GM23338 (cell line): Measurements from ENCODE around the gene NEK6. TPM values are rescaled to one million over a fixed set of nuclear protein-coding genes. Genes with fewer than 3 reads are reported as not detected.

Experiments used
- ATAC-seq: fragments of 200-7000 bp; cut with Tn5 transposase; 3 replicates; pipeline ENCODE4 v1.9.1; 2020
- DNase-seq: peaks from one replicate; pipeline ENCODE4 v3.0.0-alpha.2; 2015; ENCODE audit warnings: low spot score
- H2AFZ ChIP-seq: fragments of 200-600 bp; sonication (generic); 2 replicates; pipeline ENCODE4 v1.8.0; 2016; ENCODE audit warnings: antibody characterized with exemption, mild to moderate bottlenecking, moderate library complexity
- H3F3A ChIP-seq: fragments of 200-600 bp; sonication (generic); replicated peaks from 2 replicates; pipeline ENCODE4 v1.8.0; 2017; ENCODE audit warnings: antibody characterized with exemption, mixed run types, low read depth
- H3K27ac ChIP-seq: fragments of 200-600 bp; sonication (generic); 2 replicates; pipeline ENCODE4 v1.6.1; 2016; ENCODE audit warnings: low read depth
- H3K27me3 ChIP-seq: fragments of 200-600 bp; sonication (generic); 2 replicates; pipeline ENCODE4 v1.8.0; 2016; ENCODE audit warnings: mild to moderate bottlenecking, mixed run types, moderate library complexity; ENCODE audit not compliant: insufficient read depth
- H3K36me3 ChIP-seq: fragments of 200-600 bp; sonication (generic); 2 replicates; pipeline ENCODE4 v1.8.0; 2016; ENCODE audit warnings: mild to moderate bottlenecking; ENCODE audit not compliant: insufficient read depth
- H3K4me1 ChIP-seq: fragments of 200-600 bp; sonication (generic); 2 replicates; pipeline ENCODE4 v1.8.0; 2016; ENCODE audit warnings: mild to moderate bottlenecking, moderate library complexity; ENCODE audit not compliant: insufficient read depth
- H3K4me2 ChIP-seq: fragments of 200-600 bp; sonication (generic); 2 replicates; pipeline ENCODE4 v1.7.1; 2017; ENCODE audit warnings: mixed run types
- H3K4me3 ChIP-seq: fragments of 200-600 bp; sonication (generic); 2 replicates; pipeline ENCODE4 v1.6.1; 2016; ENCODE audit warnings: mixed run types
- H3K79me2 ChIP-seq: fragments of 200-600 bp; sonication (generic); replicated peaks from 2 replicates; pipeline ENCODE4 v1.8.0; 2017; ENCODE audit warnings: mild to moderate bottlenecking; ENCODE audit not compliant: insufficient read depth
- H3K9me2 ChIP-seq: fragments of 200-600 bp; sonication (generic); 2 replicates; pipeline ENCODE4 v1.8.0; 2017; ENCODE audit not compliant: insufficient read depth
- H4K20me1 ChIP-seq: fragments of 200-600 bp; sonication (generic); replicated peaks from 2 replicates; pipeline ENCODE4 v1.8.0; 2017; ENCODE audit warnings: mild to moderate bottlenecking; ENCODE audit not compliant: insufficient read depth
- H3K27ac Mint-ChIP-seq: 2 replicates; pipeline ENCODE4 v1.8.0; 2020; ENCODE audit warnings: inconsistent platforms, mild to moderate bottlenecking, moderate library complexity, mixed read lengths
- H3K27me3 Mint-ChIP-seq: 3 replicates; pipeline ENCODE4 v1.8.0; 2022; ENCODE audit warnings: low read depth, mild to moderate bottlenecking, moderate library complexity, mixed read lengths, inconsistent platforms; ENCODE audit not compliant: insufficient read depth, poor library complexity
- H3K36me3 Mint-ChIP-seq: 3 replicates; pipeline ENCODE4 v1.8.0; 2021; ENCODE audit warnings: low read depth, mild to moderate bottlenecking, inconsistent platforms, moderate library complexity, mixed read lengths
- H3K4me1 Mint-ChIP-seq: 3 replicates; pipeline ENCODE4 v1.8.0; 2020; ENCODE audit warnings: mild to moderate bottlenecking, inconsistent platforms, mixed read lengths
- H3K4me3 Mint-ChIP-seq: 3 replicates; pipeline ENCODE4 v1.8.0; 2021; ENCODE audit warnings: moderate library complexity, mild to moderate bottlenecking, inconsistent platforms, mixed read lengths
- H3K9me3 Mint-ChIP-seq: 3 replicates; pipeline ENCODE4 v1.8.0; 2020; ENCODE audit warnings: moderate library complexity, mild to moderate bottlenecking, inconsistent platforms, mixed read lengths
- CREB1 ChIP-seq: fragments of 250-450 bp; sonication (Bioruptor Pico); IDR thresholded peaks from 2 replicates; pipeline ENCODE4 v1.5.0; 2020; ENCODE audit warnings: low read depth, mild to moderate bottlenecking, moderate library complexity
- EZH2 ChIP-seq: fragments of 200-600 bp; sonication (generic); IDR thresholded peaks from one replicate; pipeline ENCODE4 v1.8.0; 2017; ENCODE audit warnings: antibody characterized with exemption, mild to moderate bottlenecking, low read depth; ENCODE audit not compliant: unreplicated experiment
- EZH2phosphoT487 ChIP-seq: fragments of 200-600 bp; sonication (generic); IDR thresholded peaks from one replicate; pipeline ENCODE4 v1.8.1; 2018; ENCODE audit warnings: antibody characterized with exemption; ENCODE audit not compliant: unreplicated experiment
- JUNB ChIP-seq: IDR thresholded peaks from one replicate; pipeline ENCODE4 v1.6.1; 2016; ENCODE audit warnings: antibody characterized with exemption; ENCODE audit not compliant: unreplicated experiment
- NANOG ChIP-seq: IDR thresholded peaks from 2 replicates; pipeline ENCODE4 v1.6.1; 2016; ENCODE audit warnings: antibody characterized with exemption, borderline replicate concordance
- POLR2AphosphoS5 ChIP-seq: IDR thresholded peaks from 2 replicates; pipeline ENCODE4 v1.6.1; 2016; ENCODE audit warnings: antibody characterized with exemption, low read depth
- STAT1 ChIP-seq: IDR thresholded peaks from one replicate; pipeline ENCODE4 v1.6.1; 2016; ENCODE audit warnings: antibody characterized with exemption; ENCODE audit not compliant: unreplicated experiment
- ZNF114 ChIP-seq: fragments of 250-450 bp; sonication (Bioruptor Pico); IDR thresholded peaks from 2 replicates; pipeline ENCODE4 v1.5.0; 2020; ENCODE audit warnings: mild to moderate bottlenecking, moderate library complexity
- polyA plus RNA-seq: library from polyadenylated mRNA; unstranded; fragments of >200 nt; fragmentation: Nextera tagmentation; extraction: Ambion mirVana; gene quantifications from 2 replicates; pipeline ENCODE4 v1.2.1, GENCODE V29; 2016
- total RNA-seq: library from RNA; depleted of rRNA; stranded (reverse); fragments of >200 nt; shearing (Covaris generic); gene quantifications from 2 replicates; pipeline ENCODE4 v1.2.3, GENCODE V29; 2014
- TF ChIP-seq, protein P1 (sequence below): fragments of 250-450 bp; sonication (Bioruptor Pico); IDR thresholded peaks from 2 replicates; pipeline ENCODE4 v1.5.0; 2020; ENCODE audit warnings: mild to moderate bottlenecking, moderate library complexity
- TF ChIP-seq, protein P2 (sequence below): IDR thresholded peaks from one replicate; pipeline ENCODE4 v1.6.1; 2018; ENCODE audit warnings: antibody characterized with exemption; ENCODE audit not compliant: unreplicated experiment
- TF ChIP-seq, protein P3 (sequence below): IDR thresholded peaks from 2 replicates; pipeline ENCODE4 v1.6.1; 2016; ENCODE audit warnings: antibody characterized with exemption

Gene NEK6
- total and polyA plus RNA-seq, 2 experiments from 2014 or later = 8.1 to 11.2 TPM

- Histone ChIP-seq H3K27me3 (no peaks in the 10 kb centered on the region), H3F3A (no peaks in the 10 kb centered on the region), H3K36me3 (peaks cover 10% of the 10 kb centered on the region; the same call in 1 of the 2 replicates), H2AFZ (no peak overlapping the region), H4K20me1 (peaks cover 29% of the 10 kb centered on the region), H3K9me2 (no peaks in the 10 kb centered on the region), H3K4me3 (no peak overlapping the region), H3K79me2 (peaks cover 47% of the 10 kb centered on the region), H3K4me1 (no peaks in the 10 kb centered on the region), H3K4me2 (no peak overlapping the region), H3K27ac (no peak overlapping the region)
- Mint-ChIP-seq H3K27ac (no peak overlapping the region), H3K27me3 (peaks cover 18% of the 10 kb centered on the region), H3K4me1 (peaks cover 16% of the 10 kb centered on the region), H3K36me3 (peaks cover 48% of the 10 kb centered on the region), H3K4me3 (no peak overlapping the region), H3K9me3 (no peaks in the 10 kb centered on the region)
- DNase-seq (no peak), ATAC-seq (no peak)
- no peak for TF ChIP-seq ZNF114 (CRISPR knock-in tag)
- TF ChIP-seq POLR2AphosphoS5 = no peak
- TF ChIP-seq STAT1 = no peak
- TF ChIP-seq NANOG = no peak
- TF ChIP-seq, protein P1, sequence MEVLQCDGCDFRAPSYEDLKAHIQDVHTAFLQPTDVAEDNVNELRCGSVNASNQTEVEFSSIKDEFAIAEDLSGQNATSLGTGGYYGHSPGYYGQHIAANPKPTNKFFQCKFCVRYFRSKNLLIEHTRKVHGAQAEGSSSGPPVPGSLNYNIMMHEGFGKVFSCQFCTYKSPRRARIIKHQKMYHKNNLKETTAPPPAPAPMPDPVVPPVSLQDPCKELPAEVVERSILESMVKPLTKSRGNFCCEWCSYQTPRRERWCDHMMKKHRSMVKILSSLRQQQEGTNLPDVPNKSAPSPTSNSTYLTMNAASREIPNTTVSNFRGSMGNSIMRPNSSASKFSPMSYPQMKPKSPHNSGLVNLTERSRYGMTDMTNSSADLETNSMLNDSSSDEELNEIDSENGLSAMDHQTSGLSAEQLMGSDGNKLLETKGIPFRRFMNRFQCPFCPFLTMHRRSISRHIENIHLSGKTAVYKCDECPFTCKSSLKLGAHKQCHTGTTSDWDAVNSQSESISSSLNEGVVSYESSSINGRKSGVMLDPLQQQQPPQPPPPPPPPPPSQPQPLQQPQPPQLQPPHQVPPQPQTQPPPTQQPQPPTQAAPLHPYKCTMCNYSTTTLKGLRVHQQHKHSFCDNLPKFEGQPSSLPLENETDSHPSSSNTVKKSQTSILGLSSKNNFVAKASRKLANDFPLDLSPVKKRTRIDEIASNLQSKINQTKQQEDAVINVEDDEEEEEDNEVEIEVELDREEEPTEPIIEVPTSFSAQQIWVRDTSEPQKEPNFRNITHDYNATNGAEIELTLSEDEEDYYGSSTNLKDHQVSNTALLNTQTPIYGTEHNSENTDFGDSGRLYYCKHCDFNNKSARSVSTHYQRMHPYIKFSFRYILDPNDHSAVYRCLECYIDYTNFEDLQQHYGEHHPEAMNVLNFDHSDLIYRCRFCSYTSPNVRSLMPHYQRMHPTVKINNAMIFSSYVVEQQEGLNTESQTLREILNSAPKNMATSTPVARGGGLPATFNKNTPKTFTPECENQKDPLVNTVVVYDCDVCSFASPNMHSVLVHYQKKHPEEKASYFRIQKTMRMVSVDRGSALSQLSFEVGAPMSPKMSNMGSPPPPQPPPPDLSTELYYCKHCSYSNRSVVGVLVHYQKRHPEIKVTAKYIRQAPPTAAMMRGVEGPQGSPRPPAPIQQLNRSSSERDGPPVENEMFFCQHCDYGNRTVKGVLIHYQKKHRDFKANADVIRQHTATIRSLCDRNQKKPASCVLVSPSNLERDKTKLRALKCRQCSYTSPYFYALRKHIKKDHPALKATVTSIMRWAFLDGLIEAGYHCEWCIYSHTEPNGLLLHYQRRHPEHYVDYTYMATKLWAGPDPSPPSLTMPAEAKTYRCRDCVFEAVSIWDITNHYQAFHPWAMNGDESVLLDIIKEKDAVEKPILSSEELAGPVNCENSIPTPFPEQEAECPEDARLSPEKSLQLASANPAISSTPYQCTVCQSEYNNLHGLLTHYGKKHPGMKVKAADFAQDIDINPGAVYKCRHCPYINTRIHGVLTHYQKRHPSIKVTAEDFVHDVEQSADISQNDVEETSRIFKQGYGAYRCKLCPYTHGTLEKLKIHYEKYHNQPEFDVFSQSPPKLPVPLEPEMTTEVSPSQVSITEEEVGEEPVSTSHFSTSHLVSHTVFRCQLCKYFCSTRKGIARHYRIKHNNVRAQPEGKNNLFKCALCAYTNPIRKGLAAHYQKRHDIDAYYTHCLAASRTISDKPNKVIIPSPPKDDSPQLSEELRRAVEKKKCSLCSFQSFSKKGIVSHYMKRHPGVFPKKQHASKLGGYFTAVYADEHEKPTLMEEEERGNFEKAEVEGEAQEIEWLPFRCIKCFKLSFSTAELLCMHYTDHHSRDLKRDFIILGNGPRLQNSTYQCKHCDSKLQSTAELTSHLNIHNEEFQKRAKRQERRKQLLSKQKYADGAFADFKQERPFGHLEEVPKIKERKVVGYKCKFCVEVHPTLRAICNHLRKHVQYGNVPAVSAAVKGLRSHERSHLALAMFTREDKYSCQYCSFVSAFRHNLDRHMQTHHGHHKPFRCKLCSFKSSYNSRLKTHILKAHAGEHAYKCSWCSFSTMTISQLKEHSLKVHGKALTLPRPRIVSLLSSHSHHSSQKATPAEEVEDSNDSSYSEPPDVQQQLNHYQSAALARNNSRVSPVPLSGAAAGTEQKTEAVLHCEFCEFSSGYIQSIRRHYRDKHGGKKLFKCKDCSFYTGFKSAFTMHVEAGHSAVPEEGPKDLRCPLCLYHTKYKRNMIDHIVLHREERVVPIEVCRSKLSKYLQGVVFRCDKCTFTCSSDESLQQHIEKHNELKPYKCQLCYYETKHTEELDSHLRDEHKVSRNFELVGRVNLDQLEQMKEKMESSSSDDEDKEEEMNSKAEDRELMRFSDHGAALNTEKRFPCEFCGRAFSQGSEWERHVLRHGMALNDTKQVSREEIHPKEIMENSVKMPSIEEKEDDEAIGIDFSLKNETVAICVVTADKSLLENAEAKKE (CRISPR knock-in tag) = no peak
- TF ChIP-seq, protein P2, sequence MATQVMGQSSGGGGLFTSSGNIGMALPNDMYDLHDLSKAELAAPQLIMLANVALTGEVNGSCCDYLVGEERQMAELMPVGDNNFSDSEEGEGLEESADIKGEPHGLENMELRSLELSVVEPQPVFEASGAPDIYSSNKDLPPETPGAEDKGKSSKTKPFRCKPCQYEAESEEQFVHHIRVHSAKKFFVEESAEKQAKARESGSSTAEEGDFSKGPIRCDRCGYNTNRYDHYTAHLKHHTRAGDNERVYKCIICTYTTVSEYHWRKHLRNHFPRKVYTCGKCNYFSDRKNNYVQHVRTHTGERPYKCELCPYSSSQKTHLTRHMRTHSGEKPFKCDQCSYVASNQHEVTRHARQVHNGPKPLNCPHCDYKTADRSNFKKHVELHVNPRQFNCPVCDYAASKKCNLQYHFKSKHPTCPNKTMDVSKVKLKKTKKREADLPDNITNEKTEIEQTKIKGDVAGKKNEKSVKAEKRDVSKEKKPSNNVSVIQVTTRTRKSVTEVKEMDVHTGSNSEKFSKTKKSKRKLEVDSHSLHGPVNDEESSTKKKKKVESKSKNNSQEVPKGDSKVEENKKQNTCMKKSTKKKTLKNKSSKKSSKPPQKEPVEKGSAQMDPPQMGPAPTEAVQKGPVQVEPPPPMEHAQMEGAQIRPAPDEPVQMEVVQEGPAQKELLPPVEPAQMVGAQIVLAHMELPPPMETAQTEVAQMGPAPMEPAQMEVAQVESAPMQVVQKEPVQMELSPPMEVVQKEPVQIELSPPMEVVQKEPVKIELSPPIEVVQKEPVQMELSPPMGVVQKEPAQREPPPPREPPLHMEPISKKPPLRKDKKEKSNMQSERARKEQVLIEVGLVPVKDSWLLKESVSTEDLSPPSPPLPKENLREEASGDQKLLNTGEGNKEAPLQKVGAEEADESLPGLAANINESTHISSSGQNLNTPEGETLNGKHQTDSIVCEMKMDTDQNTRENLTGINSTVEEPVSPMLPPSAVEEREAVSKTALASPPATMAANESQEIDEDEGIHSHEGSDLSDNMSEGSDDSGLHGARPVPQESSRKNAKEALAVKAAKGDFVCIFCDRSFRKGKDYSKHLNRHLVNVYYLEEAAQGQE = no peak
- TF ChIP-seq, protein P3, sequence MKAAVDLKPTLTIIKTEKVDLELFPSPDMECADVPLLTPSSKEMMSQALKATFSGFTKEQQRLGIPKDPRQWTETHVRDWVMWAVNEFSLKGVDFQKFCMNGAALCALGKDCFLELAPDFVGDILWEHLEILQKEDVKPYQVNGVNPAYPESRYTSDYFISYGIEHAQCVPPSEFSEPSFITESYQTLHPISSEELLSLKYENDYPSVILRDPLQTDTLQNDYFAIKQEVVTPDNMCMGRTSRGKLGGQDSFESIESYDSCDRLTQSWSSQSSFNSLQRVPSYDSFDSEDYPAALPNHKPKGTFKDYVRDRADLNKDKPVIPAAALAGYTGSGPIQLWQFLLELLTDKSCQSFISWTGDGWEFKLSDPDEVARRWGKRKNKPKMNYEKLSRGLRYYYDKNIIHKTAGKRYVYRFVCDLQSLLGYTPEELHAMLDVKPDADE = no peak
- TF ChIP-seq EZH2phosphoT487 = no peak
- no peak for TF ChIP-seq EZH2
- TF ChIP-seq CREB1 (CRISPR knock-in tag) = no peak
- TF ChIP-seq JUNB = no peak
These were observed 98.4 kb downstream of the NEK6 start for GRCh38 chr9:124355941-124356744.
